CD4-positive, alpha-beta T cell treated with Interleukin-6 for 4 hours (primary cell): ENCODE results near the gene MICALL1.
"Not testable (repeated sequence)": the region's sequence is repeated elsewhere in the genome, so short reads cannot be mapped to it uniquely, and the experiment has no call there.

ENCODE experiments used
- DNase-seq: peaks from one replicate; pipeline ENCODE4 v3.0.0-alpha.2; 2020; ENCODE audit warnings: mixed read lengths

MICALL1 gene

GRCh38 chr22:37930952-37931440 is 24.9 kb downstream of the MICALL1 start:
- DNase-seq = no peak

DNA sequence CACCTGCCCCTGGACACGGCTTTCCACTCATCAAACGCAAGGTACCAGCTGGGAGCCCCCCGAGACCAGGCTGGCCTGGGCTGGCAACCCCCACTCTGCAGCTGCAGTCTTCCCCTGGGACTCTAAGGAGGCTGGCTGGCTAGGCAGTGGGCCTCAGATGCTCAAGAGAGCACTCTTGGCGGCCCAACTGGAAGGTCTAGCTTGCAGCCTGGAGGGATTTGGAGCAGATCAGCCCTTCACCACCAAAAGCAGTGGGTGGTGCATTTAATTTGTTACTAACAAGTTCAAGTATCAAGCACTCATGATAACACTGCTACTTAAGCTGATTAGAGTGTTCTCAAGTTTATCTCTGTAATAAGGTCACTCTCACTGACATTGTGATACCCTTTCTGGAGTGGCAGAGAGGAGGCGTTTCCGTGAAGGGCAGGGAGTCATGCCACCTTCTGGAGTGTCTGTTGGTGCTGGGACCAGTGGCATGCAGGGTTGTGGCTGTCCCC is 25.8 kb downstream of the MICALL1 start:
- no peak for DNase-seq

- no peak for DNase-seq
Measured at GRCh38 chr22:37932401-37932800, 26.3 kb downstream of the MICALL1 start.

DNA sequence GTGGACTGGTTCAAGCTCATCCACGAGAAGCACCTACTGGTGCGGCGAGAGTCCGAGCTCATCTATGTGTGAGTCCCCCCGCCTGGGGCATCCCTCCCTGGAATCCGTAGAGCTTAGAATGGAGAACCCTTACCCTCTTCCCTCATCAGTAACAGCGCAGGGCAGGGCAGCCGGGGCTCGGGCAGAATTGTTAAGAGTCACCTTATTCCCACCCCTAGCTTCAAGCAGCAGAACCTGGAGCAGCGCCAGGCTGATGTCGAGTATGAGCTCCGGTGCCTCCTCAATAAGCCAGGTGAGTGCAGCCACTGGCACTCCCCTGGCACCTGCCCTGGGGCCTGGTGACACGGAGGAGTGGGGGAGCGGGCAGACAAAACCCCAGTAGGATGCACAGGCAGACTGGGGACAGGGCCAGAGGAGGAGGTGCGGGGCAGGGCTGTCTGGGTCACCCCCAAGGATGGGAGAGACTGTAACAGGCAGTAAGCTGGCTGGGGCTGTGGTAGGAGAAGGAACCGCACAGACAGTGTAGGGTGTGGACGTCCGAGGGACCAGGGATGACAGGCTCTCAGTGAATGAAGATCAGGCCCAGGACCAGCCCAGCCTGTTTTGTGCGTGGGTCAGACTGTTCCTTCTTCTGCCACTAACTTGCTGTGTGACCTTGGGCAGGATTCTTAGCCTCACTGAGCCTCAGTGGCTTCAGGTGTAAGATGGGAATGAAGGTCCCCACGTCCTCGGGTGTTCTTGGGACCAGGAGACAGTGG is 26.9 kb downstream of the MICALL1 start:
- DNase-seq = no peak

DNA sequence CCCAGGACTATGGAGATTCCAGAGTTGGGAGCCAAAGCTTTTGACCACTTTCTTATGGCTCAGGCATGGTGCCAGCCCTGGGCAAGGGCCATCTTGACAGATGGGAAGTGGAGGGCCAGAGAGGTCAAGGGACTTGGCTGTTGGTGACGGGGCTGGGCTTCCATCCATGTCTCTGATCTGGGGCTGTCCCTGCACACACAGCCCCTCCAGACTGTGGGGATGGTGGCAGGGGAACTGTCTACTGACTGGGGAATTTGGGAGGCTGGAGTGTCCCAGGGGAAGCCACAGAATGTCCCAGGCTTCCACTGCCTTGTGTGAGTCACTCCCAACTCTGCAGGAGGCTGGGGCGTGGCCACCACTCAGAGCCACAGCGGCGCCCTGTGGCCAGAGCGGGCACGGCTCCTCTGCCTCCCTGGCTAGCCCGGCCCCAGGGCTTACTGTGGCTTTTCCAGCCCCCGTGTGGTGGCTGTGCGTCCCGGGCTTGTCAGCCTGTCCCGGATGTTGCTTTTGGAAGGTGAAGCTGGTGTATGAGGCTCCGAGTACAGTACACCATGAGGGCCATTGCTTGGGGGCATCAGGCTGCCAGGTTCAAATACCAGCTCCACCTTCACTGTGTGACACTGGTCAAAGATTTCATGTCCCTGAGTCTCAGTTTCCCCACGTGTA is 27.7 kb downstream of the MICALL1 start:
- DNase-seq = peak; percentile 86

- no peak for DNase-seq
Measured at GRCh38 chr22:37940698-37941376, 34.7 kb downstream of the MICALL1 start.

- no peak for DNase-seq
Measured at GRCh38 chr22:37942133-37942532, 36.0 kb downstream of the MICALL1 start.

DNA sequence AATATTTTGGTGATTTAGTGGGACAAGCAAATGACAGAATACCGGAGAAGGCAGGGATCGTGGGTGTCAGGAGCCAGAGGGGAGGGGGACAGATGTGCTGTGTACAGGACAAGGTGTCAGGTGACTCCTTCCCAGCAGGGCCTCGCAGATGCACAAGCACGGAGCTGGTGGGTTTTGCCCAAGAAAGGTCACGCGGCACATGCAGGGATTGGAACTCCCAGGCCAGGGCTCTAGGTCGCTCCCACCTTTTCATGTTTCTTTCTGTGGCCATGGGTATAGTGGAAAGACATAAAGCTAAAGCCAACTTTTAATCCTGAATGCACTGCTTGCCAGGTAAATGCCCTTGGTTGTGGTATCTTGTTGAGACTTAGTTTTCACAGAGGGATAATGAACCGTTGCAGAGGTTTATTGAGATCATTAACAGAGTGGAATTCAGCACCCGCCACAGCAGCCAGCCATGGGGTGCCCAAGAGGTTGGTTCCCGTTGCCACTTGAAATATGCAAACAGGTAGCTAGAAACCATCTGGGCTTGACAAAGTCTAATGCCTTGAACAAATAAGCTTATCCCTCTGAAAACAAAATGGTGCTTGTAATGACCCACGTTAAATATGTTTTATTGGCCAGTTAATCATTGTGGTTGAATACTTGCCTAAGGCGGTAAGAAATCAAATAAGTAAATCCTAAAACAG is 37.2 kb downstream of the MICALL1 start:
- DNase-seq = no peak

GRCh38 chr22:37943825-37944198 is 37.7 kb downstream of the MICALL1 start:
- DNase-seq = no peak

GRCh38 chr22:37944423-37944822 is 38.3 kb downstream of the MICALL1 start:
- DNase-seq = not testable (repeated sequence)

- not testable (repeated sequence) for DNase-seq
Measured at GRCh38 chr22:37947142-37947795, 41.2 kb downstream of the MICALL1 start.

DNA sequence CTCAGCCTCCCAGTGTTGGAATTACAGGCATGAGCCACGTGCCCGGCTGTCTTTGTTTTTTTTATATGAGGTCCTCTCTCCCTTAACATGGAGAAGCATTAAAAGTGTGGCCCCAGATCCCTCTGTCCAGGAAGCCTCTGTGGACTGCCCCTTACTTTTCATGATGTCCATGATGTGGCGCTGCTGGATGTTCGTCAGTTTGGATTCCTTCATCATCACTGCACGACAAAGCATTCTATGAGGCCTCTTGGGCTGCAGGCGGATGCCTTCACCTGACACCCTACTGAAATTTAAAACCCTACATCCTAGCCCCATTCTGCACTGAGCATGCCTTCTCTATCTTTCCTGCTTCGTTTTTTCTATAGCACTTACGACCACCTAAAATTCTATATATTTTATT is 45.2 kb downstream of the MICALL1 start:
- no peak for DNase-seq

DNA sequence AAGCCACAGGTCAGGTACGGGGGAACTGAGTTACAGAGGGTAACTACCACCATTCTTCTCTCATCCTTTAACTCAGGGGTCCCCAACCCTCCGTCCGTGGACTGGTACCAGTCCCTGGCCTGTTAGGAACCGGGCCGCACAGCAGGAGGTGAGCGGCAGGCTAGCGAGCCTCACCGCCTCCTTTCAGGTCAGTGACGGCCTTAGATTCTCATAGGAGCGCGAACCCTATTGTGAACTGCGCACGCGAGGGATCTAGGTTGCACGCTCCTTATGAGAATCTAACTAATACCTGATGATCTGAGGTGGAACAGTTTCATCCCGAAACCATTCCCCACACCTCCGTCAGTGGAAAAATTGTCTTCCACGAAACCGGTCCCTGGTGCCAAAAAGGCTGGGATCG is 46.5 kb downstream of the MICALL1 start:
- DNase-seq = not testable (repeated sequence)

DNA sequence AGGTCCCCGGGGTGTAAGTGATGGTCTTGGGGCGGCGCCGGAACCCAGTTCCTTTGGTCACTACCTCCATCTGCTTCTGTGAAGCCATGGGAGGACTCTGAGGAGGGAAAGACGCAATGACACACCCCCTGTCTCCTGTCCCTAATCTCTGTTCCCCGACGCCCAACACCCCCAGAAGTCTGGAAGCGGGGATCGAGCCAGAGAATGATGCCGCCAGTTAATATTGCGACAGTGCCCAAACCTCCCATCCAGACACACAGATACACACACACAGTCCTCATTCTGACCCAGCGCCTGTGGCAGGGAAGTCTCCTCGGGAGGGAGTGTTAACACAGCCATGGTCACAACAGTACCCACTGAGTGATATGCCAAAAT is 47.0 kb downstream of the MICALL1 start:
- no peak for DNase-seq

- peak; percentile 98 for DNase-seq
Measured at GRCh38 chr22:37953437-37954179, 47.5 kb downstream of the MICALL1 start, which contains the start of the genes C22orf23 and POLR2F. Gene C22orf23, minus strand, starts transcription at chr22:37953601. Its CDS starts 452 bp downstream, at chr22:37953149. Gene POLR2F, plus strand, starts transcription at chr22:37953699. Its CDS starts 89 bp downstream, at chr22:37953788.

DNA sequence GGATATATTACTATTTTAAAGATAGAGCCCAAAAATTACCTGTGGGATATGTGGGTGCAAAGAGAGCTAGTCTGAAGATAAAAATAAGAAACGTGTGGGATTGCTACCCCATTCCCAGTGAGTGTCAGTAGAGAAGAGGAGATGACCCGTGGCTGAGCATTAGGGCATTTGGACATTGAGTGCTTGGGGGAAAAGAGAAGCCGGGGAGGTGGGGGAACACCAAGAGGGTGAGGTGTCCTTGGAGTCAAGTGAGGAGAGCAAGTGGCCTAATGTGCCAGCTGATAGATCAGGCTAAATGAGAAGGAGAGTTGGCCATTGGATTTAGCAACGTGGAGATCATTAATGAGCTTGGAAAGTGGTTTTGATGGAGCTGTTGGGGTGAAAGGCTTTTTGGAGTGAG is 48.6 kb downstream of the MICALL1 start:
- no peak for DNase-seq

DNA sequence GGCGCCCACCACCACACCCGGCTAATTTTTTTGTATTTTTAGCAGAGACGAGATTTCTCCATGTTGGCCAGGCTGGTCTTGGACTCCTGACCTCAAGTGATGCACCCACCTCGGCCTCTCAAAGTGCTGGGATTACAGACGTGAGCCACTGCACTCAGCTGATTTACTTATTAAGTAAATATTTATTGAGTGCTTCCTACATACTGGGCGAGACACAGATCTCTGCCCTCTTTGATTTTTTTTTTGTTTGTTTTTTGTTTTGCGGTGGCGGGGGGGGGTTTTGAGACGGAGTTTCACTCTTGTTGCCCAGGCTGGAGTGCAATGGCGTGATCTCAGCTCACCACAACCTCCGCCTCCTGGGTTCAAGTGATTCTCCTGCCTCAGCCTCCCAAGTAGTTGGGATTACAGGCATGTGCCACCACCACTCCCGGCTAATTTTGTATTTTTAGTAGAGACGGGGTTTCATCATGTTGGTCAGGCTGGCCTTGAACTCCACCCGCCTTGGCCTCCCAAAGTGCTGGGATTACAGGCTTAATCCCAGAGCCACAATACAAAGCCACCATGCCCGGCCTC is 49.8 kb downstream of the MICALL1 start:
- not testable (repeated sequence) for DNase-seq

DNA sequence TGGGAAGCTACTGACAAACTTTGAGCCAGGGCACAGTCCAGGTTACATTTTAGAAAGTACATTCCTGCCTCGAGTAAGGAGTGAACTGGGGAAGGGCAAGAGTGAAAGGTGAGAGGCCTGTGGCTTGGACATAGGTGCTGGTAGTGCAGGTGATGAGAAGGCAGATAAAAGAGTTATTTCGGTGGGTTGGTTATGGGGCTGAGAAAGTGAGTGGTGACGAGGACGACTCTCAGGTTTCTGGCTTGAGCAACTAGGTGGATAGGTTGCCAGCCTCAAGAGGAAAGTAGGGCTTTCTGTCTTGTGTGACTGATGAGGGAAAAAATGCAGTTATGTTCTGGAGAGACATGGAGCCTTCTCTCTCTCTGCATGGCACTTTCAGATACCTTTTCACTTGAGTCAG is 51.1 kb downstream of the MICALL1 start:
- DNase-seq = no peak

GRCh38 chr22:37959231-37959825 is 53.2 kb downstream of the MICALL1 start:
- DNase-seq = no peak

- DNase-seq = no peak
Measured at GRCh38 chr22:37961062-37961461, 55.0 kb downstream of the MICALL1 start.
